Thyroid gland (tissue), 4 donors: ENCODE results near the gene ZNF107. TPM values are rescaled to one million over a fixed set of nuclear protein-coding genes. Genes with fewer than 3 reads are reported as not detected.

ENCODE experiments used
- DNase-seq, 2 donors: peaks; one replicate each; pipeline ENCODE4 v3.0.0-alpha.2; 2019
- H3K27ac ChIP-seq, 3 donors: fragments of 200-600 bp; sonication (generic); 1 replicate in 2 of 3; 2 replicates in 1 of 3; pipeline ENCODE4 v1.5.1; 2016 to 2019; ENCODE audit warnings: mild to moderate bottlenecking in 1 of 3, moderate library complexity in 1 of 3
- H3K27me3 ChIP-seq: fragments of 200-600 bp; sonication (generic); one replicate; pipeline ENCODE4 v1.5.1; 2019
- H3K36me3 ChIP-seq, 2 donors: fragments of 200-600 bp; sonication (generic); one replicate each; pipeline ENCODE4 v1.5.1; 2016 to 2019
- H3K4me1 ChIP-seq, 2 donors: fragments of 200-600 bp; sonication (generic); one replicate each; pipeline ENCODE4 v1.5.1; 2017 to 2019
- H3K4me3 ChIP-seq, 3 donors: fragments of 200-600 bp; sonication (generic); replicated peaks in 1 of 3; 1 replicate in 2 of 3; 2 replicates in 1 of 3; pipeline ENCODE4 v1.5.1; 2016; ENCODE audit warnings: mild to moderate bottlenecking in 1 of 3
- H3K9me3 ChIP-seq: fragments of 200-600 bp; sonication (generic); one replicate; pipeline ENCODE4 v1.5.1; 2017
- CTCF ChIP-seq, 6 experiments: fragments of 200-600 bp in 3 of 6; fragments of 450-650 bp in 3 of 6; sonication (generic) in 3 of 6; IDR thresholded peaks; one replicate each; pipeline ENCODE4 v1.5.1; 2016 to 2019; ENCODE audit warnings: antibody characterized with exemption in 6 of 6, mild to moderate bottlenecking in 2 of 6, inconsistent platforms in 1 of 6, moderate library complexity in 1 of 6
- POLR2A ChIP-seq, 2 donors: fragments of 450-650 bp; IDR thresholded peaks; one replicate each; pipeline ENCODE4 v1.6.1; 2017; ENCODE audit warnings: antibody characterized with exemption in 2 of 2, mild to moderate bottlenecking in 2 of 2, moderate library complexity in 1 of 2
- WGBS, 2 donors: methylation state at CpG; one replicate each; pipeline ENCODE4 v1.1.5; 2017; 5-methylcytosine and 5-hydroxymethylcytosine counted together
- intact Hi-C: fragments of 100-400 bp; cut with DNase I; formaldehyde crosslinking; loops from one replicate; pipeline ENCODE4 v1.15.1; 2023
- total RNA-seq, 4 donors: library from RNA; depleted of rRNA; stranded (reverse); fragments of >200 nt; gene quantifications; one replicate each; pipeline ENCODE4 v1.2.3, GENCODE V29; 2016

ZNF107 gene
- total RNA-seq, 4 donors from 2014 or later, result 8.5 to 16.4 (median 12.9) TPM

- Histone ChIP-seq H3K36me3 (no peaks in the 10 kb centered on the region), H3K27me3 (no peaks in the 10 kb centered on the region), H3K9me3 (no peaks in the 10 kb centered on the region), H3K4me1 (peaks cover 0 to 9% of the 10 kb centered on the region in 2 donors), H3K4me3 (no peak overlapping the region), H3K27ac (no peak overlapping the region)
- 92 to 95% methylated on average over 2 of the region's 2 CpGs for WGBS, 2 donors
- no peak for DNase-seq
- TF ChIP-seq CTCF (IDR thresholded peaks at IDR 0.05) (no peak), POLR2A (IDR thresholded peaks at IDR 0.05) (no peak)
- intact Hi-C loops, result no loop called here
Observed at GRCh38 chr7:64667311-64667710, 1.4 kb downstream of the ZNF107 start.

GRCh38 chr7:64672414-64672813, 6.5 kb downstream of the ZNF107 start:
- TF ChIP-seq CTCF (IDR thresholded peaks at IDR 0.05) (no peak), POLR2A (IDR thresholded peaks at IDR 0.05) (no peak)
- intact Hi-C loops, result no loop called here

GRCh38 chr7:64685091-64685490, 19.2 kb downstream of the ZNF107 start:
- Histone ChIP-seq H3K36me3 (peaks cover 3 to 11% of the 10 kb centered on the region in 2 donors), H3K9me3 (no peaks in the 10 kb centered on the region), H3K27ac (no peak overlapping the region), H3K4me1 (peaks cover 7 to 19% of the 10 kb centered on the region in 2 donors), H3K4me3 (no peak overlapping the region), H3K27me3 (no peaks in the 10 kb centered on the region)
- DNase-seq, result no peak
- intact Hi-C loops, result no loop called here
- TF ChIP-seq POLR2A (IDR thresholded peaks at IDR 0.05) (no peak), CTCF (IDR thresholded peaks at IDR 0.05) (no peak)
- 96 to 98% methylated on average over 9 of the region's 9 CpGs for WGBS, 2 donors

More at GRCh38 chr7:64672414-64672813, 6.5 kb downstream of the ZNF107 start:
- Histone ChIP-seq H3K36me3 (no peaks in the 10 kb centered on the region), H3K4me3 (no peak overlapping the region), H3K9me3 (no peaks in the 10 kb centered on the region), H3K27ac (no peak overlapping the region), H3K4me1 (no peaks in the 10 kb centered on the region), H3K27me3 (no peaks in the 10 kb centered on the region)
- WGBS, 2 donors, result 96 to 98% methylated on average over 8 of the region's 8 CpGs
- no peak for DNase-seq

GRCh38 chr7:64685741-64686140, 19.8 kb downstream of the ZNF107 start:
- Histone ChIP-seq H3K36me3 (peaks cover 3 to 11% of the 10 kb centered on the region in 2 donors), H3K27me3 (no peaks in the 10 kb centered on the region), H3K27ac (peak overlapping the region in 2 of 3 donors; percentile 54 to 56), H3K4me3 (no peak overlapping the region), H3K4me1 (peaks cover 7 to 19% of the 10 kb centered on the region in 2 donors), H3K9me3 (no peaks in the 10 kb centered on the region)
- intact Hi-C loops, result no loop called here
- 71 to 95% methylated on average over 3 of the region's 3 CpGs for WGBS, 2 donors
- no peak for DNase-seq
- TF ChIP-seq CTCF (IDR thresholded peaks at IDR 0.05) (no peak), POLR2A (IDR thresholded peaks at IDR 0.05) (no peak)

- TF ChIP-seq POLR2A (IDR thresholded peaks at IDR 0.05) (no peak), CTCF (IDR thresholded peaks at IDR 0.05) (peak in 1 of 6 experiments; percentile 5)
- intact Hi-C loops, result no loop called here
- H3K4me1 ChIP-seq, result peaks cover 7 to 19% of the 10 kb centered on the region in 2 donors
- H3K27me3 ChIP-seq, result no peaks in the 10 kb centered on the region
- H3K4me3 ChIP-seq, result no peak overlapping the region
- no peaks in the 10 kb centered on the region for H3K9me3 ChIP-seq
- peaks cover 8 to 11% of the 10 kb centered on the region in 2 donors for H3K36me3 ChIP-seq
- H3K27ac ChIP-seq, result peak overlapping the region in 2 of 3 donors; percentile 54 to 56
- WGBS, 2 donors, result 63 to 76% methylated on average over 10 of the region's 10 CpGs
- peak; percentile 40 to 68 for DNase-seq
Observed at GRCh38 chr7:64686493-64687184, 20.7 kb downstream of the ZNF107 start.
